NOMO-1 treated with dmso at 0.1 percent for 144 hours (cell line): ENCODE measurements around the gene GDPD4.

ENCODE experiments used
- DNase-seq: peaks from one replicate; lab custom pipeline; 2025; ENCODE audit not compliant: unreplicated experiment; lab: John Stamatoyannopoulos, UW

Gene GDPD4

DNA sequence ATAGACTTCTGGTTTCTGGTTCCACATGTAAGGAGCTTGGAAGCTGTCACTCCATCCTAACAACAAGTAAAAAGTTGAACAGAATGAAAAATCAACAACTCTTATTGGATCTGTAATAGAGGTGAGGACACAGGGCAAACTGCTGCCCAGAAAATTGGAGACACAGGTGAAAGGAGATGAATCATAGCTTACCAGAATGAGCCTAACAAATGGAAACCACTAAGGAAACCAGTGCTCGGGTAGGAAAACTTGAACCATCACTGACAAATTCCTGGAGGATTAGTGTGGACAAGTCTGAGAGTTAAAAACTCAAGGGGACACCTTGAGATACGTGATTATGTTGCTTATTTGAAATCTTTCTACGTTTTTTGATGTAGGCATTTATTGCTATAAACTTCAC lies 52.1 kb downstream of the GDPD4 start:
- DNase-seq = no peak

DNA sequence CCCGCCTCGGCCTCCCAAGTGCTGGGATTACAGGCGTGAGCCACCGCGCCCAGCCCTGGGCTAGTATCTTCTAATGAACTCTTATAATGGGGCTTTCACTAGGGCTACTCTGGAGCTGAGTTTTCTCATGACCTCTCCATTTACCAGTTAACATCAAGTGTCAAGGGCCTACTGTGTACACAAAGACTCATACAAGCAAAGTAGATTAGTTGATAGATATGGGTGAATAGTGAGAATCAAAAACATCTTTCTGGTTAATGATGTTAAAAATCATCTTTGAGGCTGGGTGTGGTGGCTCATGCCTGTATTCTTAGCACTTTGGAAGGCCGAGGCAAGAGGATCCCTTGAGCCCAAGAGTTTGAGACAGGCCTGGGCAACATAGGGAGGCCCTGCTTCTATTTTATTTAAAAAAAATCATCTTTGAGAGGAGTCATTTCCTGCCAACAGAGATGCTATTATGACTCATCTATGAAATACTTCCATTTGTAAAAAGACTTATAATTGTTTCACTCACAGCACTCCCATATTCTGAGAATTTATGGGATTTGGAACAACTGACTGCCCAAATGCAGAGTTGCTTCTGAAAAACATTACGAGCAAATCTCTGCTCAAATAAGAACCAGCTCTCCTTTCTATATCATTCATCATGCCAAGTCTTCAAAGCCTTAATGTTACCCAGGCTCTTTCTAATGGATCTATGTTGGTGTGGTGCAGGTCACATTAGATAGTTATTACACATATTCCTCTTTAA lies 57.0 kb downstream of the GDPD4 start:
- no peak for DNase-seq

DNA sequence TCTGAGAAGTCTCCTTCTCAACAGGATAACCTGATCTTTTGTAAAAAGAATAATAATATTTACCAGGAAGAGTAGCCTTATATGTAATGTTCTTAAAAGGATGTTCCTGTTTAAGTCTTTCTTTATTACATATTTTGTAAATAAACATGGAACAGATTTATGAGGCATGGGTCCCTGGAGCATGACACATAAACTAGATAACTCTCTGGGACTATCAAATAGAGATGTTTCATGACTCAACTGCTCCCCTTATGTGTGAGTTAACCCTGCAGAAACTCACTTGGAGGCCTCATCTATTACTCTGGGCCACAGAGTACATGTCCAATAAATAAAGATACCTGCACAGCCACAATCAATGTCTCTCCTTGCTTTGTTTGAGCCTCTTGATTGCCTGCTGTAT lies 64.6 kb downstream of the GDPD4 start:
- no peak for DNase-seq

DNA sequence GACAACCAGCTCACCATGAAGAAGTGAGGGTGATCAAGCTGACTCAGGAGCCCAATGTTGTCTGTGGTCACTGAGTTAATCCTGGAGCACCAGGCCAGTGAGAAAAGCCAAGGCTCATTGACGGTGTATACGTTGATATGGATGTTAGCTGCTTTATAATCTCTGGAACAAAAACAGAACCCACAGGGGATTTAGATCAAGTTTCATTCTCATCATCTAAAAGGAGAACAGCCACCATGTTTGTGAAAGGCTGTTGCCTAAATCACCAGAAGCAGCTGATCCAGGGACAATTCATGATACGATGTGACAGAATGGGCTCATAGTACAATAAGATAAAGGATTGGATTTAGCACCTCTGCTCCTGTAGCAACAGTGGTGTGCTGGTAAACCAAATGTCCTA lies 68.5 kb downstream of the GDPD4 start:
- no peak for DNase-seq

DNA sequence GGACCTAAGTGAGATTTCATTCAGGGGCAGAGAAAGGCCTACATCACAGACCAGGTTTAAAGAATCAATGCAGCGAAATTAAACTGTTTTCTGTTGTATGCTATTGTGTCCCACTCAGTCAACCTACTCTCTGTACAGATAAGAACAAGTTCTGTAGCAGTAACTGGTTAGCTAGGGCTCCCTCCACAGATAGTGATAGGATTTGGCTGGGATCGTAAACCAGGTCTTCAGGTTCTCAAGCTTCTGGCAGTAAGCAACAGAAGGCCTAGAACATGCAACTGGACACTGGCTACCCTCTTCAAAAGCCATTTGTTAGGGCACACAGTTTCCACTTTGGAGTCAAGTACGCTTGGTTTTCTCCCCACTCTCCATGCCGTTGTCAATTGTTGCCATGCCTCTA lies 69.2 kb downstream of the GDPD4 start:
- DNase-seq = no peak

DNA sequence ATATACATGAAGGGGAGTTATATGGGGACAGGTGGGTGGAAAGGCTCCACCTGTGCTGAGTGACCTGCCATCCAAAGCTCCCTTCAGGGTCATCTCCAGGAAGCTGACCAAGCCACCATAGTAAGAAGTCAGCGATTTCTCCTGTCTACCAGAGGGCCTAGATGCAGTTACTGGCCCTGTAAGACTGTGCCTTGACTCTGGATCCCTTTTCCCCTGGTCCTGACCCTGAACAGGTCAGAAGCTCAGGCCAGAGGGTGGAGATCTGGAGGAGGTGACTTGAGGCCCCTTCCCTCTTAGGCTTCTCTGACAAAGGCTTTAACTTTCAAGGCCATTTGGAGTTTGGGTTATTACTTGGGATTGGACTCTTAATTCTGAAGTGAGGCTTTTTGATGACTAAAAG lies 69.7 kb downstream of the GDPD4 start:
- DNase-seq = no peak

DNA sequence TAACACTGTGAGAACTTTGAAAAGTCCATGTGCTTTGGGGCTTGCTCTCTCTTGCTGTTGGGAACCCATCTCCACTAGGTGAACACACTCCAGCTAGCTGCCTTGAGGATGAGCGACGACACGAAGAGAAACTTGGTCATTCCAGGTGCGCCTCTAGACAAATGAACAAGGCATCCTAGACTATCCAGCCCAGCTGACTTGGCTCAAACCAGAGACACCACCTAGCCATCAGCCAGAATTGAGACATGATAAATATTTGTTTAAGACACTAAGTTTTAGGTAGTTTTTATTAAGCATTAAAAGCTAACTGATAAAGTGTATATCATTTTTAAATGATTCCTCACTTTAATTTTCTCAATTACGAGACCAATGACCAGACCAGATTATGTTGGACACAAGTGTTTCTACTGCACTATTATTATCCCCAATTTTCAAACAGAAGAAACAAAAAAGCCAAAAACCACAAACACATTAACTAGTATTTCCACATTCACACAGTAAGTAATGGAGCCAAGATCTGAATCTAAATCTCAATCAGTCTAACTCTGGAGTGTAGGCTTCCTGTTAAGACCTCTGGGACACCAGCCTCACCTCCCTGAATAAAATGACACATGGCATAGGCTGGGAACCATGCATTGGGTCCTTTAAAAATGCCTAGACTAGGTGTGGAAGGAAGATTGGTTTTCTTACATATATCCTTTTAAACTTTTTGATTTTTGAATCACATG lies 70.4 kb downstream of the GDPD4 start:
- DNase-seq = no peak

DNA sequence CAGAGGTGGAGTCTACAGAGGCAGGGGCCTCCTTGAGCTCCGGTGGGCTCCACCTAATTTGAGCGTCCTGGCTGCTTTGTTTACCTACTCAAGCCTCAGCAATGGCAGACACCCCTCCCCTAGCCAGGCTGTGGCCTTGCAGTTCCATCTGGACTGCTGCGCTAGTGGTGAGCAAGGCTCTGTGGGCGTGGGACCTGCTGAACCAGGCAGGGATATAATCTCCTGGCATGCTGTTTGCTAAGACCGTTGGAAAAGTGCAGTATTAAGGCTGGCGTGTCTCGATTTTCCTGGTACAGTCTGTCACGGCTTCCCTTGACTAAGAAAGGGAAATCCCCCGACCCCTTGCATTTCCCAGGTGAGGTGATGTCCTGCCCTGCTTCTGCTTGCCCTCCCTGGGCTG lies 77.7 kb downstream of the GDPD4 start:
- DNase-seq = no peak

DNA sequence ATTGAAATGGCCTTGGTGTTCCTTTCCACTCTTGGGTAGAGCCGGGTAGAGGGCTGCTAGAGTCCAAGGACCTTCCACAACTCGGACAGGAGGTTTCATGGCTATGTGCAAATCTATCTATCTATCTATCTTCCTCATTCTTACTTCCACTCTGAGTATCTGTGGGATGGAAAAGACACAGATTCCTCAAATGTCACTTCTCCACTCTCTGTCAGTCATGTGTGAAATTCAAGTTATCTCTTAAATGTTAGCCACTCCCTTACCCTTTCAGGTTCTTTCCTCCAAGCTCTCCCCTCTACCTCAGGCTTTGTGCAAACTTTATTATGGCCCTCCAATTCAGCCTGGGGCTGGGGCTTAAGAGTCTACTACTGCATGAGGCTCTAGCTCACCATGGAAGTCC lies 84.3 kb downstream of the GDPD4 start:
- DNase-seq = no peak

DNA sequence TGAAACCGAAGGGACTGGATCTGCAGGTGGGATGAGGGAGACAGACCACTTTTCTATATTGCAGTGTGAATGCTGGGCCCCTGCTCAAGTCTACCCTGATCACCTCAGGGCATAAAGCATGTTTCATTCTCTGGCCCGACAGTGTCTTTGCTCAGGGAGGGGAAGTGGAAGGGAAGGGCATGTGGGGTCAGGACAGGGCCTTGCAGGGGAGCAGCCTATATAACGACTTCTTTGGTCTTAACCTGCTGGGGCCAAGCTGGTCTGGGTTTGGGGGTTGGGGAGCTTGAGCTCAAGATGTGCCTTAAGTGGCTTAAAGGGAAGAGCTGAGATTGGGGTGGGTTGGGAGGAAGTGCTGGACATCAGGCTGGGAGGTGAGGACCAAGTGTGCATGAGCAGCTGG lies 86.4 kb downstream of the GDPD4 start:
- no peak for DNase-seq

DNA sequence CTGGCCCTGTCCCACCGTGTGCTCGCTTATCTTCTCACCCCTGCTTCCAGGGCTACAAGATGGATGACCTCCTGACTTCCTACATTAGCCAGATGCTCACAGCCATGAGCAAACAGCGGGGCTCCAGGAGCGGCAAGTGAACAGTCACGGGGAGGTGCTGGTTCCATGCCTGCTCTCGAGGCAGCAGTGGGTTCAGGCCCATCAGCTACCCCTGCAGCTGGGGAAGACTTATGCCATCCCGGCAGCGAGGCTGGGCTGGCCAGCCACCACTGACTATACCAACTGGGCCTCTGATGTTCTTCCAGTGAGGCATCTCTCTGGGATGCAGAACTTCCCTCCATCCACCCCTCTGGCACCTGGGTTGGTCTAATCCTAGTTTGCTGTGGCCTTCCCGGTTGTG lies 86.9 kb downstream of the GDPD4 start:
- no peak for DNase-seq

DNA sequence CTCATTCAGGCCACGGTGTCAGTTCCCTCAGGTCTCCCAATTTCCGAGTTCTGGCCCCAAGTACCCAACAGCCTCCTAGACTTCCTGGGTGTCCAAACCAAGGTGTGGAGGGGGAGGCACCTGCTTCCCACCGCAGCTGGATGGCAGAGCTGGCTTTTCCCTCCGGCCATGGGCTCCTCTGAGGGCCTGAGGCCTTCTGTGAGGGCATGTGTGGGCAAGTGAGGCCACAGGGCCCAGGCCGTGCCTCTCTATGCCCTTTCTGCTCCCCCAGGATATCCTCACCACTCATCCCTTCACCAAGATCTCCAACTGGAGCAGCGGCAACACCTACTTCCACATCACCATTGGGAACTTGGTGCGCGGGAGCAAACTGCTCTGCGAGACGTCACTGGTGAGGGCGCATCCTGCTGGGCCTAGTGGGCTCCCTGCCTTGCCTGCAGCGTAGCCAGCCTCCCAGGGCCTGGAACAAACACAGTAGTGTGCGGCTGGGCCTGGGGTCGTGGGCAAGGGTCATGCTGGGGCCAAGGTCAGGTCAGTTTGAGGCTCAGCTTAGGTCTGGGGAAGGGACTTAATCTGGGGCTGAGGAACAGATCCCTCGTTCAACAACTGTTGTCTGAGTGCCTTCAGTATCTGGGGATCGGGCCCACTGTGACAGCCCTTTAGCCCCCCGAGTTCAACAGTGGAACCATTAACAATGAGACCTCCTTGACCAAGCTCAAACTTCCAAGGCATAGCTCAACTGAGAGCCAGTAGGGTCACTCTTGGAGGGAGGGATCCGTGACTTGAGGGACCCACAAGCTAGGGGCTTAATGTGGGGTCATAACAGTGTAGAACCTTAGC lies 87.7 kb downstream of the GDPD4 start:
- no peak for DNase-seq

DNA sequence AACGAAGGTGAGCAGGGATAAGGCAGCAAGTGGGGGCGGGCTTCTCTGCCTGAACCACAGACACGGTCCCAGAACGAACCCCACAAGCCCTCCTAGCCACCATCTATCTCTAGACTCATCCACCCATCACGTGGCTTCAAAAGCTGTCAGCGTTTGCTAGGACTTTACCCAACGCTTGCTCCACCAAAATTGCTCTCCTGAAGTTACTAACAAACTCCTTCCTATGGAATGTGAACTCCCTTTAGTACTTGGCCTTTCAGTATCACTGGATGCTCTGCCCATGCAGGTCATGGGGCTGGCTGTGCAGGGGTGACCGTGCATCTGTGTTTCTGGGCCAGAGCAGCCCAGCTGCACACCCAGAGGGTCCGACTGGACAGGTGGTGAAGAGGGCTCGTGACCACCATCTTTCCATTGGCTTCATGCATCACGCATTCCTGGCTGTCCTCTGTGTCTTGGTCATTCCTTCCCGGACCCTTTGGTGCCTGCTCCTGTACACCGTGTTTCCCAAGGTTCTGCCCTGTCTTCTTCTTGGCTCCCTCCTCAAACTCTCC lies 88.4 kb downstream of the GDPD4 start:
- DNase-seq = no peak

DNA sequence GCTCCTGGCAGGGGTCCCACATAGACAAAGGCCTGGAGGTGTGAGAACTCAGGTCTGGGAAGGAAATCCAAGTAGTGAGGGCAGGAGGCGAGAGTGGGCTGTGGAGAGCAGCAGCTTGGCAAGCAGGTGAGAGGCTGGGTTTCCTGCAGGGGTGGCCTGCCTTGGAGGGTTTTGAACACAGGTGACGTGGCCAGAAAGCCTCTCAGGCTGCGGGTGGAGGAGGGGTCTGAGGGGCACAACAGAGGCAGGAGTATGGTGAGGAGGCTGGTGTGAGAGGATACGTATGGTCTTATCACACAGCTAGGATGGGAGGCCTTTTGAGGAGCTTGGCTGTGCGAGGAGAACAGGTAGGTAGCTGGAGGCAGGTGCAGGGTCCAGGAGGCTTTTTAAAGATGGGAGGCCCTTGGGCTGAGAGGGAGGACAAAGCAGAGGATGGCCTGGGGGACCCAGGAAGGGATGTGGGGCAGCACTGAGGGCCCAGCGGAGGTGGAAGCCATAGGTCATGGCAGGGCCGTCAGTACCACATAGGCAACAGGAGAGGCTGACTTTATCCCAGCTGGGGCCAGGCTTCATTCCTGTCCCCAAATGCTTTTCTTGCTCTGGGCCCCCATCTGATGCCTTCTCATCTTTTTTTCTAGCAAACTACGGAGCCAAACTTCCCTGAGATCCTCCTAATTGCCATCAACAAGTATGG lies 89.0 kb downstream of the GDPD4 start:
- no peak for DNase-seq

DNA sequence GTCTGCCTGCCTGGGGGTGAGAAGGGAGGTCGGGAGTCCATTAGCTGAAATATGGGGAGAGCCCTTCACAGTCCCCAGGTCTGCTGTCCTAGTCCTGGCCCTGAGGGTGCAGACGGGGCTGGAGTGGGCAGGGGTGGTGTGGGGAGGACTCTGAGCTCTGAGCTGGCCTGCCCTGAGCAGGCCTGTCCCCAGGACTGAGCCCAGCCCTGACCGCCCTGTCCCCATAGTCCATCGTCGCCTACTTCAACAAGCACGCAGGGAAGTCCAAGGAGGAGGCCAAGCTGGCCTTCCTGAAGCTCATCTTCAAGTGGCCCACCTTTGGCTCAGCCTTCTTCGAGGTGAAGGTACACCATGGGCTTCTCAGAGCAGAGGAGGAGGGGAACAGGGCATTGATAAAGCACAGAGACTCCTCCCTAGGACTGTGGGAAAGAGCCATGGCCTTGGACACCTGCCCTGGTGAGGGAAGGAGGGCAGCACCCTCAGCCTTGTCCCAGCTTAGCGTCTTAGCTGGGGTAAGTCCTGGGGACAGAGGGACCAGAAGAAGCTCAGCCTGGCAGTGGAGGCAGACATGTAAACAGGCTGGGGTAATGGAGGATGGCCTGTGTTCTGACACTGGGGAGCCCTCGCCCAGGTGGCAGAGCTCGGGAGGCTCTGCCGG lies 89.8 kb downstream of the GDPD4 start:
- DNase-seq = no peak

DNA sequence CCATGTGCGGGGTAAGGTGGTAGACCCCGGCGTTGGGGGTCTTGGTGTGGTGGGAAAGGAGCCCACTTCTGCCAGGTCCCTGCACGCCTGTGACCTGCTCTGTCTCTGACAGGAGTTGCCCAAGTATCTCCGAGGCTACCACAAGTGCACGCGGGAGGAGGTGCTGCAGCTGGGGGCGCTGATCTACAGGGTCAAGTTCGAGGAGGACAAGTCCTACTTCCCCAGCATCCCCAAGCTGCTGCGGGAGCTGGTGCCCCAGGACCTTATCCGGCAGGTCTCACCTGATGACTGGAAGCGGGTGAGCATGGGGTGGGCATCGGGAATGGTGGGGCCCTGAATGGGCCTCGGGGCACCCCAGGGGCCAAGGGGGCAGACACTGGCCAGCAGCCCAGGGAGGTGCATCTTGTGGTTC lies 90.4 kb downstream of the GDPD4 start:
- DNase-seq = no peak

DNA sequence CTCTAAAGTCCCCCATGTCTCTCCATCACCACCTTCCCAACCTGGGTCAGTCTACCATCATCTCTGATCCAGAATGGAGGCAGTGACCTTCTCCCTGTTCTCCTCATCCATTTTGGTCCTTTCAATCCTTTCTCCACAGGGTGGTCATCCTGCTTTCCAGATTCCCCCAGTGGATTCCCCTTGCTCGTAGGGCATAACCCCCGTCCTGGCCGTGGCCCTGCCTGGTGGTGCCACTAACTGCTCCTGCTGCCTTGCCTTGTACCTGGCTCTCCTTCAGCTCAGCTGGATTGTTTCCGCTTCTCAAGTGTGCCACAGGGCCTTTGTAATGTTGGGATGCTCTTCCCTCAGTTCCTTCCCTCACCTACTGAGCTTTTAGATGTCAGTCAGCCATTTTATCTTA lies 91.8 kb downstream of the GDPD4 start:
- DNase-seq = no peak

DNA sequence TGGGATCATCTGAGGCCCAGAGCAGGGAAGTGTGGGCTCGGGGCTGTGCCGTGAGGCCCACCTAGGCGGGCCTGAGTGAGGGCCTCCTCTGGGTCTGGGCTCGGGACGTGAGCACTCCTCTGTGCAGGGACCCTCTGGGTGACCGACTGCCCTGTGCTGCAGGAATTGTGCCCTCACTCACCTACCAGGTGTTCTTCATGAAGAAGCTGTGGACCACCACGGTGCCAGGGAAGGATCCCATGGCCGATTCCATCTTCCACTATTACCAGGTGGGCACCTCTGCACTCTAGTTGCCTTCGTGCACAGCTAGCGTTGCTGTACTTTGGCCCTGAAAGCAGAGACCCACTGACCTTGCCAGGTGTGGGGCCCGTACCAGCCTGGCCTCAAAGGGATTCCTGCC lies 93.0 kb downstream of the GDPD4 start:
- no peak for DNase-seq

DNA sequence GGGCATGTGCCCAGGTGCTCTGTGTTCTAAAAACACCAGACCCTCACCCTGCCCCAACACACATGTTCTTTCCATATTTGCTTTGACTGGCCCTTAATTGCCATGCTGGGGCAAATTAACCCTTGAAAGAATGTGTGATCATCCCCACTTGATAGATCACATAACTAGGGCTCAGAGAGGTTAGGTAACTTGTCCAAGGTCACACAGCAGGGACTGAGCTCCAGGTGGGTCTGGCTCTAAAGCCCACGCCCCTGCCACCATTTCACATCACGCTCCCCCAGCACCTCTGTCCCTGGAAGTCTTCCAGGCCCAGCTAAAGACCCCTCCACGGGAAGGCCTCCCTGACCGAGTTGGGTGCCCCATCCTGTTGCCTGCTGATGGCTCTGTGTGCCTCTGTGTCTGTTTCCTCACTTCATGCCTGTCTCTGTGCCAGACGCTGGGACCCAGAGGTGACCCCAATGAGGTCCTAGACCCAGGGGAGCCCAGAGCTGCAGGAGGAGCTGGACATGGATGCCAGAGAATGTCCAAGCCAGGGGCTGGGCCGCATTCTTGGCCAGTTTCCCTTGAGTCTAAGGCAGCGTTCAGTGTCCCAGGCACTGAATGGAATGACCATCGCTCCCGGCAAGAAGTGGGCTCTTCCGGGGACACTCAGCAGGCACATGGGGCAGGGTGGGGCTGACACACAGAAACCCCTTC lies 93.7 kb downstream of the GDPD4 start:
- DNase-seq = no peak

DNA sequence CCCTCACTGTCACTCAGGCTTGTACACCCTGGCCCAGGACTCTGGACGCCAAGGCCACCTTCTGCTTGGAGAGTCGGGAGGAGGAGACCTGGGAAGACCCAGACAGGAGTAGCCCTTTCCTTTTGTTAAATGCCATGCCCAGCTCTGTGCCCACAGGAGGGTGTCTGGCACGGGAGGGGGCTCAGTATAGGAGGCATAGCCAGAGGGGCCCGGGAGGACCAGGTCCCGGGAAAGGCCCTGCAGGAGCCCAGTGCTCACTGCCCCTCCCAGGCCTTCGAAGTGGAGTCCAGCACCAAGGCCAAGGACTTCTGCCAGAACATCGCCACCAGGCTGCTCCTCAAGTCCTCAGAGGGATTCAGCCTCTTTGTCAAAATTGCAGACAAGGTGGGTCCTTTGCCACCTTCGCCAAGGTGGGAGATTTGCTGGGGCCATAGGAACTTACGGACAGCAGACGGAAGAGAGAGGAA lies 94.4 kb downstream of the GDPD4 start:
- no peak for DNase-seq
